Stimulated activated CD4-positive, alpha-beta T cell treated with anti-CD3 and anti-CD28 coated beads, TNF-alpha, amount 100 ng/mL, for 1 hour (primary cell): ENCODE measurements around the gene BCL6B.
"Not testable (repeated sequence)": the region's sequence is repeated elsewhere in the genome, so short reads cannot be mapped to it uniquely, and the experiment has no call there.

Experiments
- DNase-seq, 3 donors: peaks; one replicate each; pipeline ENCODE4 v3.0.0-alpha.2; 2020; ENCODE audit warnings: low read depth in 3 of 3, low spot score in 1 of 3

The BCL6B gene

DNA sequence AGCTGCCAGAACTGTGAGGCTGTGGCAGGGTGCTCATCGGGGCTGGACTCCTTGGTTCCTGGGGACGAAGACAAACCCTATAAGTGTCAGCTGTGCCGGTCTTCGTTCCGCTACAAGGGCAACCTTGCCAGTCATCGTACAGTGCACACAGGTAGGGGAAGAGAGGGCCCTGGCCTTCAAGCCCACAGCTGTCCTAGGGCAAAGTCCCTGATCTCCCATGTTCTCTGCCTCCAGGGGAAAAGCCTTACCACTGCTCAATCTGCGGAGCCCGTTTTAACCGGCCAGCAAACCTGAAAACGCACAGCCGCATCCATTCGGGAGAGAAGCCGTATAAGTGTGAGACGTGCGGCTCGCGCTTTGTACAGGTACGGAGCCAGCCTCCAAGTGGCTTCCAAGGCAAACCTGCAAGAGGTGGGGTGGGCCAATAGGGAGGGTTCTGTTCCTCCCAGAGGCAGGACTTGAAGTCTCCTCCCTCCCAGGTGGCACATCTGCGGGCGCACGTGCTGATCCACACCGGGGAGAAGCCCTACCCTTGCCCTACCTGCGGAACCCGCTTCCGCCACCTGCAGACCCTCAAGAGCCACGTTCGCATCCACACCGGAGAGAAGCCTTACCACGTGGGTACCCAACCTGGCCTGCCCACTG, 3.7 kb downstream of the BCL6B start:
- DNase-seq = no peak

GRCh38 chr17:7027335-7027734, 4.5 kb downstream of the BCL6B start:
- no peak for DNase-seq

DNA sequence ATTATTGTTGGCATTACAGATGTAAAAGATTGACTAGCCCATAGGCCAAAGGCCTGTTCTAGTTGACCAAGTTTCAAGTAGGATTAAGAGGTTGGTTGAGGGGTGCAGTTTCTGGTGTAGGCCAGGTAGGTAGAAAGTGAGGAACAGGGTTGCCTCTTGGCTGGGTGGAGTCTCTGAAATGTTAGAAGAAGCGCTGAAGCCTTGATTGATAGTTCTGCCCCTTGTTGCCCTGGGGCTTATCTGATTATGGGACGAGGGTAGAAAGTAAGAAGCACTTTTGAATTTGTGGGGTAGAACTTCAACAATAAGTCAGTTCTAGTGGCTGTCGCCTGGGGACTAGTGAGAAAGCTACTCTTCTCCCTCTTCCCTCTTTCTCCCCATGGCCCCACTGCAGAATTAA, 6.2 kb downstream of the BCL6B start:
- no peak for DNase-seq

GRCh38 chr17:7029659-7030058, 6.8 kb downstream of the BCL6B start:
- no peak for DNase-seq

DNA sequence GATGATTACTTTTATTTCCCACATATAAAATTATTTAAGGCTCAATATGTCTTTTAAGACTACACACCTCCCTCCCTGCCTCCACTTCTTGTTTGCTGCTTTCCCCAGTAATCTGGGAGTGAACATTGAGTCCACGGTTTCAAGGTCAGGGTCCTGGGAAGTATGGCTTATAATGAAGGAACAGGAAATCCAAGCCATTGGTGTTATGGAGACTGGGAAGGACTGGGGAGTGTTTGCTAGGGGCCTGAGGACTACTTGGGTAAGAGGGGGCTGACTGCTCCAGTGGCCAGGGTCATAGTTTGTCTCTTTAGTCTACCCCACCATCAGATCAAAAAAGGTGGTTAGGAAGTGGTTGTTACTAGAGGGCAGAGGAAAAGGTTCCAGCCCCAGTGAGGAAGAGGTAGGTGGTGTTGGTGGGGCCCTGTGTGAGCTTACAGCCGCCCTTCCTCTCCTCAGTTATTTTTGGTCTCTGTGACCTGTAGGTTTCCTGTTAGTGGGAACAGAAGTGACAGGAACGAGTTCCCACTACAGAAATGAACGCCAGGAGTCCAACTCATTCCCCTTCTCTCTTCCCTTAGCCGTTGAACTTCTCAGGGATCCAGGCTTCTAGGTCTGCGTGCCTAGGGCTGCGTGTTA, 12.2 kb downstream of the BCL6B start:
- DNase-seq = no peak

DNA sequence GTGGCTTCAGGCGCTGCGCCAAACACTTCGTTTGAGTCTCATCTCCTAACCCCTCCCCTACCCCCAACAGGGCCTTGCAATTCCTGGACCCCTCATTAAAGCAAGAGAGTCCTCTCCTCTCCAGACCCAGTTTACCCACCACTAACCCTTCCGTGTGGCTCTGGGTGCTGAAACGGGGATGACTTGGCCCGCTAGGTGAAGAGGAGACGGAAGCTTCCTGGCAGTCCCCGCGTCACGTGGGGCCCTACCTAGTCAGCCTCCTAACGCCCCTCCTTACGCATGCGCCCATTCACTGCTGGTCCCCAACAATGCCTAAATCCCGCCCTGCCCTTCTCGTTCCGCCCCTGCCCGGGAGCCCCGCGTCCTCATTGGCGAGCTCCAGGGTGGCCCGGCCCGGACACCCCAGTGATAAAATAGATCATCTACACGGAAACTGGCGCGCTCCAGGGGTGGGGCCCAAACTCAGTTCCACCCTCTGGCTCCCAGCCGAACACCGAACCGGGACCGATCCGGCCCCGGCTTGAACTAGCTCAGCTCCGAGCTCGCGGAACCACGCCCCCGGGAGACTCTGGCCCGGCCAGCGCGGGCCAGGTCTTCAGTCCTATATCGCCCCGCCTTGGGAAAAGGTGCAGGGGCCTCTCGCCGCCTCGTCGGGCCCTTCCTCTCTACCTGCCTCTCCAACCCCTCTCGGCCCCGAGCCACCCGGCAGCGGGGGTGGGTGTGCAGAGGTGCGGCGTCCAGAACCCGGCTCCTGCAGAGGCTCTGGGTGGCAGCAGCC, 12.9 kb downstream of the BCL6B start, which contains the start of gene SLC16A13:
TSS of gene SLC16A13 (plus strand) at position 425 of the 778 bp plus-strand sequence. CDS start 368 bp downstream, outside the sequence.
- peak; percentile 91 to 97 (median 96) for DNase-seq

DNA sequence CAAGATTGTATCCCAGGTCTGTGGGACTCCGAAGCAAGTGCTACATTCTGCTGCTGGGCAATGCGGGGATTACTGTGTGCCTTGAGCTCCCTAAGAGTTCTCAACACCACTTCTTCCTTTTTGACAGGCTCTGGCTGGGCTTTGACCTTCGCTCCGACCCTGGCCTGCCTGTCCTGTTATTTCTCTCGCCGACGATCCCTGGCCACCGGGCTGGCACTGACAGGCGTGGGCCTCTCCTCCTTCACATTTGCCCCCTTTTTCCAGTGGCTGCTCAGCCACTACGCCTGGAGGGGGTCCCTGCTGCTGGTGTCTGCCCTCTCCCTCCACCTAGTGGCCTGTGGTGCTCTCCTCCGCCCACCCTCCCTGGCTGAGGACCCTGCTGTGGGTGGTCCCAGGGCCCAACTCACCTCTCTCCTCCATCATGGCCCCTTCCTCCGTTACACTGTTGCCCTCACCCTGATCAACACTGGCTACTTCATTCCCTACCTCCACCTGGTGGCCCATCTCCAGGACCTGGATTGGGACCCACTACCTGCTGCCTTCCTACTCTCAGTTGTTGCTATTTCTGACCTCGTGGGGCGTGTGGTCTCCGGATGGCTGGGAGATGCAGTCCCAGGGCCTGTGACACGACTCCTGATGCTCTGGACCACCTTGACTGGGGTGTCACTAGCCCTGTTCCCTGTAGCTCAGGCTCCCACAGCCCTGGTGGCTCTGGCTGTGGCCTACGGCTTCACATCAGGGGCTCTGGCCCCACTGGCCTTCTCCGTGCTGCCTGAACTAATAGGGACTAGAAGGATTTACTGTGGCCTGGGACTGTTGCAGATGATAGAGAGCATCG, 15.4 kb downstream of the BCL6B start:
- DNase-seq = no peak

- no peak for DNase-seq
Observed at GRCh38 chr17:7039832-7040231, 17.0 kb downstream of the BCL6B start.

GRCh38 chr17:7041607-7042500, 19.0 kb downstream of the BCL6B start:
- DNase-seq = no peak

DNA sequence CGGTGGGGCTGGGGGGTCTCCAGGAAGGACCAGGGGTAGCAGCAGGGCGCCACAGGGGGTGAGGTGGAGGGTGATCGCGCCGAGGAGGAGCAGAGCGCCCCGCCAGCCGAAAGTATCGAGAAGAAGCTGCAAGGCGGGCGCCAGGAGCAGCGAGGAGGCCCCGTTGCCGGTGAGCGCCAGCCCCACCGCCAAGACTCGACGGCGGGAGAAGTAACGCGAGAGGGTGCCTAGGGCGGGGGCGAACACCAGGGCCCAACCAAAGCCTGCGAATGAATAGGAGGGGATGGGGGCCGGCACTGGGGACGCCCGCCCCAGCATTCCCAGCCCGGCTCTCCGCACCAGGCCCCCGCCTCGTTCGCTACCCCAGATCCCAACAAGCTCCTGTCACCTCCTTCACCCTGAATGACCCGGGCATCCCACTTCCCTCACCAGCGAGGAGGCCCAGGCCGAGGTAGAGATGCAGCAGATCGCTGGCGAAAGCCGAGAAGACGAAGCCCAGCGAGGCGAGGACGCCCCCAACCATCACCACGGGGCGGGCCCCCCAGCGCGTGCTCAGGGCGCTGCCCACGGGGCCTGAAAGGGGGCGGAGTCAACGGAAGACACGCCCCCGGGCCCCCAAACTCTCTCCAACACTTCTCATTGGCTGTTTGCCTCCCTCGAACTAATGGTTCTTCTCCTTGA, 19.8 kb downstream of the BCL6B start:
- no peak for DNase-seq

GRCh38 chr17:7043182-7043496, 20.3 kb downstream of the BCL6B start:
- no peak for DNase-seq

DNA sequence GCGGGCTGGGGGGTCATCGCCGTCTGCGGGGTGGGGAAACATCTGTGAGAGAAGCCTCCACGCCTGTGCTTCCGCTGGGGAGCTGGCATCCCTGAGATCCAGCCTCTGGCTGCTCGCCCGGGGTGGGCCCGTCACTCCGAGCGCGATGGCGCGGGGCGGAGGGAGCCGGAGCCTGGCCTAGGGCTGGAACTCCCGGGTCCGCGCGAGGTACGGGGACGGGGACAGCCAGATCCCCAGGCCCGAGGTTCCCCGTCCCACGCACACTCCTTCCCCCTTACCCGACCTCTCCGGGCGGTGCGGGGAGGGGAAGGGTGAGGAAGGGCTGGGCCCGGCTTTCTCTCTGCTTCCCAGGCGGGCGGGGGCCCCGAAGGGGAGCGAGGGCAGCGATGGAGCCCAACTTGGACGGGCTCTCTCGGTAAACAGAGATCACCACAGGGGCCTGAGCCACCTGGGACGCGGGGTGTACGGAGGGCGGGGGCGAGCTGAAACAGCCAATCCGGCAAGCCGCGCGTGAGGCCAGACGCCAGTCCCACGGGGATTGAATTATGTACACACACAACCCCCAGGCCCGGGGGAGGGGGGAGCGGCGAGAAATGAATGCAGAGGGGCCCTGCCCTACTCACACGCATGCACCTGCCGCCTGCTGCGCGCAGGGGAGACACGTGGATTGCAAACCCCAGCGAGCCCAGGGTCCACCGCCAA, 20.8 kb downstream of the BCL6B start, which contains the start of gene SLC16A11:
TSS of gene SLC16A11 (minus strand) at position 596 of the 702 bp plus-strand sequence. CDS start at position 17, 579 bp downstream.
- DNase-seq = no peak

DNA sequence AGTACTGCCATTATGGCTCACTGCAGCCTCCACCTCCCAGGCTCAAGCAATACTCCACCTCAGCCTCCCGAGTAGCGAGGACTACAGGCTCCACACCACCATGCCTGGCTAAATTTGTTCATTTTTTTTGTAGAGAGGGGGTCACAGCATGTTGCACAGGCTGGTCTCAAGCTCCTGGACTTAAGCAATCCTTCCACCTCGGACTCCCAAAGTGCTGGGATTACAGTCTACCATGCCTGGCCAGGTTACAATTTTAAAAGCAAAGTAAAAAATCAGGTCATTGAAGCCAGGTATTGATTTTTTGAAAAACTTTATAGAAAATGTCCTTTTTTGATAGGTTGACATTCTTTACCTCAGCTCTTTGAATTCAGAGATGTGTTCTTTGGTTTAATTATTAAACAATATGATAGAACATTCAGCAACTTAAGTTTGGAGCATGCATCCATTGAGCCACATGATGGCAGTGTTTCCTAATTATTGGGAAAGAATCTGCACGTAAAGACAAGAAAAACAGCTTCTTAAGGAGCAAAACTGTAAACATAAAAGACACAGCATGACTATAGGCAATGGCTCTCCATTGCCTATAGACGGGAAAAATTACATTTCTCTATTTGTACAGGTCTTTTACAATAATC, 22.8 kb downstream of the BCL6B start:
- no peak for DNase-seq

- no peak for DNase-seq
Observed at GRCh38 chr17:7046127-7046724, 23.4 kb downstream of the BCL6B start.

GRCh38 chr17:7046725-7047397, 24.0 kb downstream of the BCL6B start:
- not testable (repeated sequence) for DNase-seq

DNA sequence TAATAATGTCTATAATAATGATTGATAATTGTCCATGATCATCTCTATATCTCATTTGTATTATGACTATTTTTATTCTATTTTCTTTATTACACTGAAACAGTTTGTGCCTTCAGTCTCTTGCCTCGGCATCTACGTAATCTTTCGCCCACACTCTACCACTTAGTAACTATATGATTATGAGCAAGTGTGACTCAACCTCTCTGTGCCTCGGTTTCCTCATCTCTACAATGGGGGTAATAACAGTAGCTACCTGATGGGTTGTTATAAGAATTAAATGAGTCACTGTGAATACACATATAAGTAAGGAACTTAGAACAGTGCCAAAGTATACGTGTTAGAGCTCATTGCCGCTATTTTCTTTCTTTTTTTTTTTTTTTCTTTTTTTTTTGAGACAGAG, 24.7 kb downstream of the BCL6B start:
- DNase-seq = no peak

DNA sequence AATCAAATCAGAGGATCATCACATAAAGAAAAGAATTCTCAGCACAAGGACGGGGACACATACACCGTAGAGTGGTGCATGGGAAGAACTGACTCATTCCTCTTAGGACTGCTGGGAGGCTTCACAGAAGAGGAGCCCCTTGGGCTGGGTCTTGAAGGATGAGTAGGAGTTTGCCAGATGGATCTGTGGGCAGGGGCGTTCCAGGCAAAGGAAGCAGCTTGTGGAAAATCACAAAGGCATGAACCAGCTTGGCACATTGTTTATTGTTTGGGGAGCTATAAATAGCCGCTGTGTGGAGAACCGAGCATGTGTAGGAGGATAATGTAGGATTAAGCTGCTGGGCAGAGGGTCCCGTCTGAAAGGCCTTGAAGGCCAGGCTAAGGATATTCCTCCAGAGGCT, 26.1 kb downstream of the BCL6B start:
- no peak for DNase-seq

DNA sequence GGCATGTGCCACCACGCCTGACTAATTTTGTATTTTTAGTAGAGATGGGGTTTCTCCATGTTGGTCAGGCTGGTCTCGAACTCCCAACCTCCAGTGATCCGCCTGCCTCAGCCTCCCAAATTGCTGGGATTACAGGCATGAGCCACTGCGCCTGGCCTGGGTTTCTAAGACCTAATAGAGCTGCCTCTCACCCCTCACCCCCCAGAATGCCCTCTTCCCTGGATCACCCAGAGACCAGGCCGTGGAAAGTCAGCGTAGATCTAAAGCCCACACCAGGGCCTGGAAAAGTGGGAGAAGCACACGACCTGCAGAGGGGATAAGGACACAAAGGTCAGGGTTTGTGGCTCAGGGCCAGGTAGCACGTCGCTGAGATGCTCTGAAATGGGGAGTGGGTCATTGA, 27.7 kb downstream of the BCL6B start:
- DNase-seq = not testable (repeated sequence)
